ENCODE results near the gene PSEN1.

The PSEN1 gene

DNA sequence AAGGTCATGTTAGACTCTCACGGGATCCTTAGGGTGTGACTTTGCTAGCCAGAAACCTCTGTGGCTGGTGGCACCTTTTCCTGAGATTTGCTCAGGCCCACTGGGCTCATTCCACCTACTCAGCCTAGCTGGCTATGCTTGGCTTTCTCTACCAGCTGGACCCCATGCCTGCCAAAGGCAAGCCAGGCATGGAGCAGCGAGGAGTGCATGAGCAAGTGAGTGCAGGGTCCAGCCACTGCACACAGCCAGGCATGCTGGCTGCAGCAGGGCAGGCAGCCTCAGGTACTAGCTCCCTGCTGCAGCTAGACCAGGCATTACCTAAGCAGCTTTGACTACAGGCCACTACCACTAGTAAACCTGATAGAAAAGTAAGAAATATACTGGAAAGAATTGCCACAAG lies 71.3 kb downstream of the PSEN1 start:
- CTCF ChIA-PET, result interaction anchor here (1.6 kb wide), 1 partner anchor 15 kb away, joined by 4 read pairs; no protein-coding TSS in a partner anchor
- POLR2A ChIA-PET, result no interaction called here
- DNase-seq (ENCODE audit: extremely low spot score), result no peak
- TF ChIP-seq, protein P1, sequence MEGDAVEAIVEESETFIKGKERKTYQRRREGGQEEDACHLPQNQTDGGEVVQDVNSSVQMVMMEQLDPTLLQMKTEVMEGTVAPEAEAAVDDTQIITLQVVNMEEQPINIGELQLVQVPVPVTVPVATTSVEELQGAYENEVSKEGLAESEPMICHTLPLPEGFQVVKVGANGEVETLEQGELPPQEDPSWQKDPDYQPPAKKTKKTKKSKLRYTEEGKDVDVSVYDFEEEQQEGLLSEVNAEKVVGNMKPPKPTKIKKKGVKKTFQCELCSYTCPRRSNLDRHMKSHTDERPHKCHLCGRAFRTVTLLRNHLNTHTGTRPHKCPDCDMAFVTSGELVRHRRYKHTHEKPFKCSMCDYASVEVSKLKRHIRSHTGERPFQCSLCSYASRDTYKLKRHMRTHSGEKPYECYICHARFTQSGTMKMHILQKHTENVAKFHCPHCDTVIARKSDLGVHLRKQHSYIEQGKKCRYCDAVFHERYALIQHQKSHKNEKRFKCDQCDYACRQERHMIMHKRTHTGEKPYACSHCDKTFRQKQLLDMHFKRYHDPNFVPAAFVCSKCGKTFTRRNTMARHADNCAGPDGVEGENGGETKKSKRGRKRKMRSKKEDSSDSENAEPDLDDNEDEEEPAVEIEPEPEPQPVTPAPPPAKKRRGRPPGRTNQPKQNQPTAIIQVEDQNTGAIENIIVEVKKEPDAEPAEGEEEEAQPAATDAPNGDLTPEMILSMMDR (IDR thresholded peaks at IDR 0.05; ENCODE audit: control extremely low read depth, extremely low read depth, low read depth, missing control alignments), result no peak

GRCh38 chr14:73208390-73208789 lies 72.1 kb downstream of the PSEN1 start:
- TF ChIP-seq, protein P1 (IDR thresholded peaks at IDR 0.05; ENCODE audit: control extremely low read depth, extremely low read depth, low read depth, missing control alignments), result no peak
- no peak for DNase-seq (ENCODE audit: extremely low spot score)
- ChIA-PET POLR2A (no interaction called here), CTCF (interaction anchor here (1.2 to 1.6 kb wide), 2 partner anchors 14 to 59 kb away, joined by 3 to 4 read pairs; no protein-coding TSS in a partner anchor)

GRCh38 chr14:73208846-73209245 lies 72.5 kb downstream of the PSEN1 start:
- no peak for DNase-seq (ENCODE audit: extremely low spot score)
- POLR2A ChIA-PET, result no interaction called here
- TF ChIP-seq, protein P1 (IDR thresholded peaks at IDR 0.05; ENCODE audit: control extremely low read depth, extremely low read depth, low read depth, missing control alignments), result no peak
- CTCF ChIA-PET, result interaction anchor here (1.2 to 1.6 kb wide), 2 partner anchors 14 to 58 kb away, joined by 3 to 4 read pairs; no protein-coding TSS in a partner anchor

GRCh38 chr14:73209953-73210352 lies 73.6 kb downstream of the PSEN1 start:
- POLR2A ChIA-PET, result no interaction called here
- CTCF ChIA-PET, result interaction anchor here (1.0 to 2.0 kb wide), 2 partner anchors 10 to 13 kb away, joined by 3 to 9 read pairs; no protein-coding TSS in a partner anchor
- TF ChIP-seq, protein P1 (IDR thresholded peaks at IDR 0.05; ENCODE audit: control extremely low read depth, extremely low read depth, low read depth, missing control alignments), result no peak
- no peak for DNase-seq (ENCODE audit: extremely low spot score)

DNA sequence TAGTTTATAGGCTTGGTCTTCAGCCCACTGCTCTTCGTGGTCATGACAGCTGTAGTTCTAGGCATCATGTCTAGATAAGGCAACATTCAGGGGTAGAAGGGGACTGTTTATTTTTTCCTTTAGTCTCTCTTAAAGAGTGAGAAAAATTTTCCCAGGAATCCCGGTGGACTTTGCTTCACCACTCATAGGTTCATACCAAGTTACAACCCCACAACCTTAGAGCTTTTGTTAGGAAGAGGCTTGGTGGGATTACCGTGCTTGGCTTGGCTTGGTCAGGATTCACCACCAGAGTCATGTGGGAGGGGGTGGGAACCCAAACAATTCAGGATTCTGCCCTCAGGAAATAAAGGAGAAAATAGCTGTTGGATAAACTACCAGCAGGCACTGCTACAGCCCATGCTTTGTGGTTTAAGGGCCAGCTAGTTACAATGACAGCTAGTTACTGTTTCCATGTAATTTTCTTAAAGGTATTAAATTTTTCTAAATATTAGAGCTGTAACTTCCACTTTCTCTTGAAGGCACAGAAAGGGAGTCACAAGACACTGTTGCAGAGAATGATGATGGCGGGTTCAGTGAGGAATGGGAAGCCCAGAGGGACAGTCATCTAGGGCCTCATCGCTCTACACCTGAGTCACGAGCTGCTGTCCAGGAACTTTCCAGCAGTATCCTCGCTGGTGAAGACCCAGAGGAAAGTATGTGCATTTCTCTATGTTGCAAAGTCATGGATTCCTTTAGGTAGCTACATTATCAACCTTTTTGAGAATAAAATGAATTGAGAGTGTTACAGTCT lies 75.1 kb downstream of the PSEN1 start:
- TF ChIP-seq, protein P1 (IDR thresholded peaks at IDR 0.05; ENCODE audit: control extremely low read depth, extremely low read depth, low read depth, missing control alignments), result no peak
- ChIA-PET POLR2A (no interaction called here), CTCF (interaction anchor here (1.0 to 2.0 kb wide), 5 partner anchors 9 to 84 kb away, joined by 3 to 9 read pairs (median 4); no protein-coding TSS in a partner anchor)
- no peak for DNase-seq (ENCODE audit: extremely low spot score)

DNA sequence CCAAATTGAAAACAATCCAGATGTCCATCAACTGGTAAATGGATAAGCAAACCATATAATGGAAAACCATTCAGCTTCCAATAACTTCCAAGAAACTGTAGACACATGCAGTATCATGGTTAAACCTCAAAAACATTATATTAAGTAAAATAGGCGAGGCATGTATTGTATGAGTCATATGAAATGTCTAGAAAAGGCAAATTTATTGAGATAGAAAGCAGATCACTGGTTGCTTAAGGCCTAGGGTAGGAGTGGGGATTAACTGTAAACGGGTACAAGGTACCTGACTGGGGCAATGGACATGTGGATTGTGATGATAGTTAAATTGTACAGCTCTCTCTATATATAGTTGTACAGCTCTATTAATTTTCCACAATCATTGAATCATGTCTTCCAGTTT lies 79.7 kb downstream of the PSEN1 start:
- TF ChIP-seq, protein P1 (IDR thresholded peaks at IDR 0.05; ENCODE audit: control extremely low read depth, extremely low read depth, low read depth, missing control alignments), result no peak
- ChIA-PET CTCF (interaction anchor here (1.3 to 4.2 kb wide), 3 partner anchors 17 to 59 kb away, joined by 3 to 14 read pairs (median 3); no protein-coding TSS in a partner anchor), POLR2A (no interaction called here)

More for the DNA sequence above, 79.7 kb downstream of the PSEN1 start:
- no peak for DNase-seq (ENCODE audit: extremely low spot score)
